GM06990 (cell line): ENCODE results near the gene LCN2.
A peak's percentile ranks its signal among the peaks of the same experiment; 100 is the strongest.

Source experiments
- DNase-seq: peaks from one replicate; pipeline ENCODE4 v3.0.0-alpha.2; 2011; ENCODE audit not compliant: insufficient read length; ENCODE audit errors: extremely low read depth
- H3K27me3 ChIP-seq: replicated peaks from 2 replicates; pipeline ENCODE4 v1.6.0; 2011; ENCODE audit warnings: low read length; ENCODE audit not compliant: control insufficient read depth, insufficient read depth
- H3K36me3 ChIP-seq: 2 replicates; pipeline ENCODE4 v1.5.1; 2011; ENCODE audit warnings: low read length; ENCODE audit not compliant: control insufficient read depth, insufficient read depth
- H3K4me3 ChIP-seq: replicated peaks from 2 replicates; pipeline ENCODE4 v1.5.1; 2011; ENCODE audit warnings: low read depth, mild to moderate bottlenecking, control low read depth, low read length
- TF ChIP-seq, protein P1 (sequence below): IDR thresholded peaks from 2 replicates; pipeline ENCODE4 v1.5.1; 2011; ENCODE audit warnings: low read length, control low read depth, mild to moderate bottlenecking, inconsistent platforms; ENCODE audit not compliant: insufficient read depth, poor library complexity, severe bottlenecking

LCN2 gene

DNA sequence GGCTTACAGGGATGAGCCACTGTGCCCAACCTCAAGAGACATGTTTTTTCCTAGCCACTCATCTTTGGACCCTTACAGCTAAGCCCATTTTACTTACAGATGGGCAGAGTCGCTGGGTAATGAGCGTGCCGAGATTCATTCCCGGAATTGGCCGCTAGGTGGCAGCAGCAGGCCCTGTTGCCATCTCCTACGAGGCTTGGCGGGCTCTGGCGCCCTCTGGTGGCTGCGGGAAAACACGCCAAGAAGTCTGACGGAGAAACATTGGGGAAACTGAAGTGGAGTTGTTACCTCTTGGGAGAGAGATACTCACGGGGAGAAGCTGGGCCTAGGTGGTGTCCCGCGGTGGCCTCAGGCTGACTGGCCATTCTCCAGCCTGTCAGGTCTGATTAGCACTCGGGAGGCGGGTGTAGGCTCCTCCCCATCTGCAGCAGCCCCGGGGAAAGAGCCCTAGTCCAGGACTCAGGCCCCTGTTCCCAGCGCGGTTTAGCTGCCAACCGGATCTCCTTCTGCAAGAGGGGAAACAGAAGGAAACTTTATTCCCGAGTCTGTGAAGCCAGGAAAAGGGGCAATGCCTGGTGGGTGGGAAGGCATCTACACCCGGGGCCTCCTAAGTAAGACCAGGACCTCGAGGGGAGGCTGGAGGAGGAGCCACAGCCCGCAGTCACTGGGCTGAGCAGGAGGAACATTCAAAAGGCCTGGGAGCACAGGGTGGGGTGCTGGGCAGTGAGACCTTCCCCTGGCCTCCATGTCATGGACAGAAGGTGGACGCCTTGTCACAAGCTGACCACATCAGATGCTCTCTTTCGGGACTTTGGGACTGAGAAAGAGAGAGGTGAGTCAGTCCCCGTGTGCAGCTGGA, 31.4 kb upstream of the LCN2 start:
- TF ChIP-seq, protein P1, sequence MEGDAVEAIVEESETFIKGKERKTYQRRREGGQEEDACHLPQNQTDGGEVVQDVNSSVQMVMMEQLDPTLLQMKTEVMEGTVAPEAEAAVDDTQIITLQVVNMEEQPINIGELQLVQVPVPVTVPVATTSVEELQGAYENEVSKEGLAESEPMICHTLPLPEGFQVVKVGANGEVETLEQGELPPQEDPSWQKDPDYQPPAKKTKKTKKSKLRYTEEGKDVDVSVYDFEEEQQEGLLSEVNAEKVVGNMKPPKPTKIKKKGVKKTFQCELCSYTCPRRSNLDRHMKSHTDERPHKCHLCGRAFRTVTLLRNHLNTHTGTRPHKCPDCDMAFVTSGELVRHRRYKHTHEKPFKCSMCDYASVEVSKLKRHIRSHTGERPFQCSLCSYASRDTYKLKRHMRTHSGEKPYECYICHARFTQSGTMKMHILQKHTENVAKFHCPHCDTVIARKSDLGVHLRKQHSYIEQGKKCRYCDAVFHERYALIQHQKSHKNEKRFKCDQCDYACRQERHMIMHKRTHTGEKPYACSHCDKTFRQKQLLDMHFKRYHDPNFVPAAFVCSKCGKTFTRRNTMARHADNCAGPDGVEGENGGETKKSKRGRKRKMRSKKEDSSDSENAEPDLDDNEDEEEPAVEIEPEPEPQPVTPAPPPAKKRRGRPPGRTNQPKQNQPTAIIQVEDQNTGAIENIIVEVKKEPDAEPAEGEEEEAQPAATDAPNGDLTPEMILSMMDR = peak; percentile 100
- H3K4me3 ChIP-seq = no peak overlapping the region
- peaks cover 16% of the 10 kb centered on the region for H3K36me3 ChIP-seq
- no peaks in the 10 kb centered on the region for H3K27me3 ChIP-seq
- peak; percentile 84 for DNase-seq

DNA sequence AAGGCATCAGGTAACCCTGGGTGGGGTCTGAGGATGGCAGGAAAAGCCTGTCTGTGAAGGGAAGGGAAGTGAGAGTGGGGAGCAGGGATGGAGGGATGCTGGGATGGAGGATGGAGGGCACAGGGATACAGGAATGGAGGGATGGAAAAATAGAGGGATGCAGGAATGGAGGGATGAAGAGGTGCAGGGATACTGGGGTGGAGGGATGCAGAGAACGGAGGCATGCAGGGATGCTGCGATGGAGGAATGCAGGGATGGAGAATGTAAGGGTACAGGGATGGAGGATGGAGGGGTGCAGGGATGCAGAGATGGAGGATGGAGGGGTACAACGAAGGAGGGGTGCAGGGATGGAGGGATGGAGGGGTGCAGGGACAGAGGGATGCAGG, 30.8 kb upstream of the LCN2 start:
- TF ChIP-seq, protein P1 = no peak
- DNase-seq = no peak
- Histone ChIP-seq H3K27me3 (no peaks in the 10 kb centered on the region), H3K4me3 (no peak overlapping the region), H3K36me3 (peaks cover 17% of the 10 kb centered on the region)

DNA sequence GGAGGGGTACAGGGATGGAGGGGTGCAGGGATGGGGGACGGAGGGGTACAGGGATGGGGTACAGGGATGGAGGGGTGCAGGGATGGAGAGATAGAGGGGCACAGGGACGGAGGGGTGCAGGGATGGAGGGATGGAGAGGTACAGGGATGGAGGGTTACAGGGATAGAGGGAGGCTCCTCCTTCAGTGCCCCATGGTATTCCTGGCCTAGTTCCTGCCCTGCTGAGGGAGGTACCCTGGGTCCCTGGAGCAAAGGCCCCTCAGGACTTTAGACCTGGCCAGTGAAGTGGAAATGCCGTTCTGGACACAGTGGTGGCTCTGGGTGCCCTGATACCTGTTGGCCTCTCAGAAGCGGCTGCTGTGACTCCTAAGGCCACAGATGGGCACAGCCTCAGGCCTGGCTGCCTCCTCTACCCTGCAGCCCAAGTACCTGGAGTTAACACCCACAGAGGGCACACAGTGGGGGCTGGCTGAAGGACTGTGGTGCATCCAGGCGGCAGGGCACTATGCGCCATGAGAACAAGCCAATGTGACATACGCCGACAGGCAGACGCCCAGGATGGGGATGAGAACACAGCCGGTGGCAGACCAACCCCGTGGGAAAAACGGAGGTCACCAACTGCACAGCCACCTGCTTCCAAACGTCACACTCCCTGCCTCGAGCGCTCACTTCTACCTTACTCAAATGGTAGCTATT, 30.1 kb upstream of the LCN2 start:
- peaks cover 15% of the 10 kb centered on the region for H3K36me3 ChIP-seq
- no peaks in the 10 kb centered on the region for H3K27me3 ChIP-seq
- TF ChIP-seq, protein P1 = no peak
- H3K4me3 ChIP-seq = no peak overlapping the region
- DNase-seq = no peak

GRCh38 chr9:128120061-128120740, 29.1 kb upstream of the LCN2 start:
- Histone ChIP-seq H3K4me3 (no peak overlapping the region), H3K36me3 (peaks cover 18% of the 10 kb centered on the region), H3K27me3 (no peaks in the 10 kb centered on the region)
- DNase-seq = no peak
- TF ChIP-seq, protein P1 = no peak

DNA sequence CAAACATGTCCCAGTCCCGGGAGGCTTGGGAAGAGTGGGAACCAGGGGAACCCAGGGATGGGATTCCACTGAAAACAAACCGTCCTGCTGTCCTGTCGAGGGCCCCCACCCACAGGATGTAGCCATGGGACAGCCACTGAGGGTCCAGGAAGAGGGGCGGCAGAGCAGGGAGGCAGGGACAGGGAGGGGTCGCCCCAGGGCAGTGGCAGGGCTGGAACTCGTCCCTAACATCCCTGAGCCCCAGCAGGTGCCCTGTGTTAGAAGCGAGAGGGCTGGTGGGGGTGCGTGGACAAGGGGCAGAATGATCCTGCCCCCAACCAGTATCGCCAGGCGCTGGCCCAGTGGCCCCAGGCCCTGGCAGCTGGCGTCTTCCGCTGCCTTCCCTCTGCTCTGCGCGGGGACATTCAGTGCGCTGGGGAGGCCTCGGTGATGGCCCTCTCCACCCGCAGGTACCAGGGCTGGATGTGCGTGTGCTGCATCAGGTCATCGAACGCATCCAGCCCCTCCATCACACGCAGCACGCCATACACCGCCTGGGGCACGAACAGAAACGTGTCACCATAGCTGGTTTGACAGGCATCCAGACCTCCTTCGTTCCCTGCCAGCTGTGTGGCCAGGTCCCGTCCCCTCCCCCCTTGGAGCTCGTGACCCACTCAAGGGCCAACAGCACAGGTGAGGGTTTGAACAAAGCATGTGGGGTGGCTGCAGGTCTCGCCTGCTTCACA, 28.4 kb upstream of the LCN2 start:
- Histone ChIP-seq H3K36me3 (peaks cover 18% of the 10 kb centered on the region), H3K4me3 (no peak overlapping the region), H3K27me3 (no peaks in the 10 kb centered on the region)
- DNase-seq = no peak
- TF ChIP-seq, protein P1 = no peak
